GM12892 (cell line): ENCODE measurements around the gene MRPS27.

Experiments
- POLR2A ChIP-seq: IDR thresholded peaks from 2 replicates; pipeline ENCODE4 v1.6.1; 2011; ENCODE audit warnings: low read depth, low read length, control low read depth
- POLR2AphosphoS5 ChIP-seq: IDR thresholded peaks from 2 replicates; pipeline ENCODE4 v1.6.1; 2011; ENCODE audit warnings: low read depth, low read length, control low read depth
- TAF1 ChIP-seq: IDR thresholded peaks from 2 replicates; pipeline ENCODE4 v1.6.1; 2011; ENCODE audit warnings: low read depth, mild to moderate bottlenecking, control low read depth, low read length, borderline replicate concordance

DNA sequence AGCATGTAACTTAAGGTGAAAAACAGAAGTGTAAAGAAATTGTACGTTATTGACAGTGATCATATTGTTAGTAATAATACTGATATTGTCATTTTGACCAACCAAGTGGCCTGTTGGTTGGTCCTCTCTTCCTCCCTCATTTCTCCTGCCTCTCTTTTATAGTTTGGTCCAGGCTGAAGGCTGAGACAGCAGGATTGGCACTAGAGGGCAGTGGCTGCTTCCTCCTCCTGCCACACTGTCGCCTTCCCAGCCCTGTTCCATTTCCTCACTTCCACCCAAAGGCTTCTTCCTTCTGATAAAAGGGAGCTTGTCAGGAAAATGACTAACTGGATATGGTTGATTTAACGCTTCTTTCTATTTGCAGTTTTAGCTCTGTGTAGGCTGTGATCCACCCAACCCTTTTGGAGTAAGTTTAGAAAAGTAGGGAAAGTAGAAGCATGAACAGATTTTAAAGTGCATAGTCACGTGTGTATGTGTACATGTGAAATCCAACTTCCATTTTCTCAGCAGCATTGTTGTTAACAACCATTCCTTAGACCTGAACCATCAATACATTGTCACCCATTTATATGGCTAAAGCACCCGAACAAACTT is 35.8 kb upstream of the MRPS27 start:
- TF ChIP-seq POLR2A (no peak), POLR2AphosphoS5 (no peak), TAF1 (no peak)
